ENCODE results near the gene ZNF683. TPM values are rescaled to one million over a fixed set of nuclear protein-coding genes. Genes with fewer than 3 reads are reported as not detected.

The ZNF683 gene
- total RNA-seq, 2 donors from 2014 or later: not detected

DNA sequence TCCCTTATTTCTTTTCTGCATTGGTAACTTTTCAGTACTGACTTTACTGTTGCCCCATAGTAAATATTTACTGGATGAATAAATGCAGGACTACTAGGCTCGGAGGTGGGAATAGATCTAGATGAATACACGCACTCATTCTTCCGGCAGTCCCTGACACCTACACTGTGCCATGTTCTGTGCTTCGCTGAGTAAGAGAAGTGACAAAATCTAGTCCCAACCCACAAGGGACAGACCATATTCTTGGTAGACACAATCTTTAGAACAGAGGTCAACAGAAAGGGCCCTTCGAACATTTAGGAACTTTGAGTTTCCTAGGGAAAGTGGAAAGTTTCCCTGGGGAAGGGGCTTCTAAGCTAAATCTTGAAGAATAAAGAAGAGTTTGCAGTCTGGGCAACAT lies 58.0 kb downstream of the ZNF683 start:
- Mint-ChIP-seq H3K4me1 (peaks cover 15% of the 10 kb centered on the region), H3K27ac (no peak overlapping the region), H3K4me3 (no peak overlapping the region), H3K9me3 (no peaks in the 10 kb centered on the region), H3K36me3 (ENCODE audit: low read depth) (no peaks in the 10 kb centered on the region), H3K27me3 (ENCODE audit: insufficient read depth) (peaks cover 8% of the 10 kb centered on the region)
- H3K4me3 ChIP-seq (ENCODE audit: low read length): no peak overlapping the region
- H3K27ac ChIP-seq (ENCODE audit: low read depth, low read length): no peak overlapping the region
- TF ChIP-seq, protein P1, sequence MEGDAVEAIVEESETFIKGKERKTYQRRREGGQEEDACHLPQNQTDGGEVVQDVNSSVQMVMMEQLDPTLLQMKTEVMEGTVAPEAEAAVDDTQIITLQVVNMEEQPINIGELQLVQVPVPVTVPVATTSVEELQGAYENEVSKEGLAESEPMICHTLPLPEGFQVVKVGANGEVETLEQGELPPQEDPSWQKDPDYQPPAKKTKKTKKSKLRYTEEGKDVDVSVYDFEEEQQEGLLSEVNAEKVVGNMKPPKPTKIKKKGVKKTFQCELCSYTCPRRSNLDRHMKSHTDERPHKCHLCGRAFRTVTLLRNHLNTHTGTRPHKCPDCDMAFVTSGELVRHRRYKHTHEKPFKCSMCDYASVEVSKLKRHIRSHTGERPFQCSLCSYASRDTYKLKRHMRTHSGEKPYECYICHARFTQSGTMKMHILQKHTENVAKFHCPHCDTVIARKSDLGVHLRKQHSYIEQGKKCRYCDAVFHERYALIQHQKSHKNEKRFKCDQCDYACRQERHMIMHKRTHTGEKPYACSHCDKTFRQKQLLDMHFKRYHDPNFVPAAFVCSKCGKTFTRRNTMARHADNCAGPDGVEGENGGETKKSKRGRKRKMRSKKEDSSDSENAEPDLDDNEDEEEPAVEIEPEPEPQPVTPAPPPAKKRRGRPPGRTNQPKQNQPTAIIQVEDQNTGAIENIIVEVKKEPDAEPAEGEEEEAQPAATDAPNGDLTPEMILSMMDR (conservative IDR thresholded peaks at IDR 0.05): no peak
- no peaks in the 10 kb centered on the region for H3K9me3 ChIP-seq (ENCODE audit: control insufficient read depth, low read length)
- no peaks in the 10 kb centered on the region for H3K4me1 ChIP-seq (ENCODE audit: control insufficient read depth, insufficient read depth, low read length)
- no peak overlapping the region for H3K9ac ChIP-seq (ENCODE audit: extremely low read depth, low read length, poor library complexity, severe bottlenecking)
- 92 to 94% methylated on average over 3 to 5 of the region's 5 CpGs for WGBS, 2 experiments (ENCODE audit: insufficient coverage in 1 of 2, insufficient read length in 1 of 2)
- H3K36me3 ChIP-seq (ENCODE audit: control insufficient read depth, insufficient read depth, low read length): no peaks in the 10 kb centered on the region
- no peak for DNase-seq
- no peaks in the 10 kb centered on the region for H3K27me3 ChIP-seq (ENCODE audit: control insufficient read depth, insufficient read depth, low read length, poor library complexity, severe bottlenecking)

Other genes starting within 250 kb of the ZNF683 start
- gene FAM110D, start 213.7 kb downstream of the ZNF683 start, total RNA-seq: 1 to 10 TPM in 1 of 2 donors, under 1 TPM in 1; 0.38 to 1.1 TPM
- gene C1orf232, start 203.8 kb downstream of the ZNF683 start, total RNA-seq: not detected
- 10 to 100 TPM; 31.4 to 33.7 TPM for gene ZNF593, start 202.8 kb downstream of the ZNF683 start, total RNA-seq
- gene ZNF593OS, start 200.9 kb downstream of the ZNF683 start, total RNA-seq: not detected
- 10 to 100 TPM; 35.8 to 44.1 TPM for gene CNKSR1, start 195.3 kb downstream of the ZNF683 start, total RNA-seq
- gene CATSPER4, start 182.1 kb downstream of the ZNF683 start, total RNA-seq: under 1 TPM; 0.20 to 0.35 TPM
- gene CEP85, start 138.6 kb downstream of the ZNF683 start, total RNA-seq: 10 to 100 TPM; 25.6 to 43.6 TPM
- gene SH3BGRL3, start 92.7 kb downstream of the ZNF683 start, total RNA-seq: 100 to 1,000 TPM; 119 to 132 TPM
- 10 to 100 TPM; 24.3 to 30.3 TPM for gene UBXN11, start 66.1 kb downstream of the ZNF683 start, total RNA-seq
- 1 to 10 TPM; 3.7 to 4.4 TPM for gene CD52, start 54.8 kb downstream of the ZNF683 start, total RNA-seq
- gene CRYBG2, start 18.6 kb downstream of the ZNF683 start, total RNA-seq: 10 to 100 TPM in 1 of 2 donors, 1 to 10 TPM in 1; 9.0 to 15.1 TPM
- 1,000 to 10,000 TPM in 1 of 2 donors, 100 to 1,000 TPM in 1; 867 to 1,041 TPM for gene LIN28A, start 38.1 kb upstream of the ZNF683 start, total RNA-seq
- gene DHDDS, start 59.6 kb upstream of the ZNF683 start, total RNA-seq: 10 to 100 TPM; 51.1 to 55.1 TPM
- gene HMGN2, start 99.7 kb upstream of the ZNF683 start, total RNA-seq: 100 to 1,000 TPM; 671 to 773 TPM
- gene RPS6KA1, start 157.0 kb upstream of the ZNF683 start, total RNA-seq: 10 to 100 TPM; 41.3 TPM

All from endodermal cell (in vitro differentiated cells).